GM11168 (cell line): ENCODE data around the gene GTF2F2.

Experiments
- in situ Hi-C: fragments of 300-500 bp; cut with MboI; formaldehyde crosslinking; loops from one replicate; pipeline ENCODE4 v1.12.0; 2022; ENCODE audit warnings: low sequenced_read_pairs; ENCODE audit not compliant: unreplicated experiment

Gene GTF2F2

GRCh38 chr13:45119991-45120864, at the start of gene GTF2F2:
Gene GTF2F2 (plus strand): TSS chr13:45120510. CDS start chr13:45120656, 146 bp downstream.
- in situ Hi-C loops: no loop called here

GRCh38 chr13:45073809-45074208, 46.5 kb upstream of the GTF2F2 start:
- in situ Hi-C loops: no loop called here

- in situ Hi-C loops: no loop called here
Observed at GRCh38 chr13:45074721-45075120, 45.6 kb upstream of the GTF2F2 start.

GRCh38 chr13:45078003-45078402, 42.3 kb upstream of the GTF2F2 start:
- in situ Hi-C loops: no loop called here

GRCh38 chr13:45082964-45083363, 37.3 kb upstream of the GTF2F2 start:
- in situ Hi-C loops: no loop called here

- in situ Hi-C loops: no loop called here
Observed at GRCh38 chr13:45084515-45084914, 35.8 kb upstream of the GTF2F2 start.

- in situ Hi-C loops: no loop called here
Observed at GRCh38 chr13:45086484-45086883, 33.8 kb upstream of the GTF2F2 start.

GRCh38 chr13:45092663-45093062, 27.6 kb upstream of the GTF2F2 start:
- in situ Hi-C loops: no loop called here

GRCh38 chr13:45100573-45101262, 19.6 kb upstream of the GTF2F2 start:
- in situ Hi-C loops: no loop called here

GRCh38 chr13:45101327-45102018, 18.8 kb upstream of the GTF2F2 start:
- in situ Hi-C loops: no loop called here

- in situ Hi-C loops: no loop called here
Observed at GRCh38 chr13:45102136-45102507, 18.2 kb upstream of the GTF2F2 start.

GRCh38 chr13:45103449-45103848, 16.9 kb upstream of the GTF2F2 start:
- in situ Hi-C loops: no loop called here

GRCh38 chr13:45104261-45104660, 16.0 kb upstream of the GTF2F2 start:
- in situ Hi-C loops: no loop called here

GRCh38 chr13:45105895-45106294, 14.4 kb upstream of the GTF2F2 start:
- in situ Hi-C loops: no loop called here

GRCh38 chr13:45107539-45107938, 12.8 kb upstream of the GTF2F2 start:
- in situ Hi-C loops: no loop called here

- in situ Hi-C loops: no loop called here
Observed at GRCh38 chr13:45108716-45109101, 11.6 kb upstream of the GTF2F2 start.

- in situ Hi-C loops: no loop called here
Observed at GRCh38 chr13:45109102-45109720, 11.1 kb upstream of the GTF2F2 start.

- in situ Hi-C loops: no loop called here
Observed at GRCh38 chr13:45113233-45114224, 6.8 kb upstream of the GTF2F2 start.

- in situ Hi-C loops: no loop called here
Observed at GRCh38 chr13:45119469-45119990, 780 bp upstream of the GTF2F2 start.
